Measurements from ENCODE around the gene SOX2.

DNA sequence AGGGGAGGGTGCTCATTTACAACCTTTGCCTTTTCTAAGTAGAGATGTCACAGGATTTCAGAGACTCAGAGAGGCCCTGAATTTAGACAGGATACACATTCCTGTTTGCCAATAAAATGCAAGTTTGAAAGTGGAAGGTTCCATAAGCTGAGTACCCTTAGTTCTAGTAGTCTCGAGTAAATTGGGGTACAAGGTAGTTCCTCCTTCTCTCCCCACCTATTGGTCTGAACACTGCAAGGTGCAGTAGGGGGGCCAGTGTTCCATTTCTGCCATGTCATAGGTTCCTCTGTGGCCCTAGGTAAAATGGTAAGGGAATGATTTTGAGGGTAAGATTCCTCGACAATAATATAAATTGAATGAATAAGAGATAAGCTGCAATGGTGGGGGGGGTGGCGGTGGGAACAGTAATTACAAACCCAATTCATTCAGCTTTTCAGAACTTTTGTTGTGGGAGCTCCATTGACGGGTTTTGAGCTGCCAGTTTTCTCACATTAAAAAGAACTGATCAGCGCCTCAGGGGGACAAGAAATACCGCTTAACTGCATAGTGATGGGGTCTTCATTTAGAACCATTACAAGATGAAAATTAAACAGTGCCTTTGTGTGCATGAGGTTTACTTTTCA lies 5.9 kb downstream of the SOX2 start:
- TF ChIP-seq, protein P1, sequence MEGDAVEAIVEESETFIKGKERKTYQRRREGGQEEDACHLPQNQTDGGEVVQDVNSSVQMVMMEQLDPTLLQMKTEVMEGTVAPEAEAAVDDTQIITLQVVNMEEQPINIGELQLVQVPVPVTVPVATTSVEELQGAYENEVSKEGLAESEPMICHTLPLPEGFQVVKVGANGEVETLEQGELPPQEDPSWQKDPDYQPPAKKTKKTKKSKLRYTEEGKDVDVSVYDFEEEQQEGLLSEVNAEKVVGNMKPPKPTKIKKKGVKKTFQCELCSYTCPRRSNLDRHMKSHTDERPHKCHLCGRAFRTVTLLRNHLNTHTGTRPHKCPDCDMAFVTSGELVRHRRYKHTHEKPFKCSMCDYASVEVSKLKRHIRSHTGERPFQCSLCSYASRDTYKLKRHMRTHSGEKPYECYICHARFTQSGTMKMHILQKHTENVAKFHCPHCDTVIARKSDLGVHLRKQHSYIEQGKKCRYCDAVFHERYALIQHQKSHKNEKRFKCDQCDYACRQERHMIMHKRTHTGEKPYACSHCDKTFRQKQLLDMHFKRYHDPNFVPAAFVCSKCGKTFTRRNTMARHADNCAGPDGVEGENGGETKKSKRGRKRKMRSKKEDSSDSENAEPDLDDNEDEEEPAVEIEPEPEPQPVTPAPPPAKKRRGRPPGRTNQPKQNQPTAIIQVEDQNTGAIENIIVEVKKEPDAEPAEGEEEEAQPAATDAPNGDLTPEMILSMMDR (IDR thresholded peaks at IDR 0.05): no peak
- TF ChIP-seq POLR2A (IDR thresholded peaks at IDR 0.05): no peak
